Measurements from ENCODE around the gene FOXP1. TPM values are rescaled to one million over a fixed set of nuclear protein-coding genes. Genes with fewer than 3 reads are reported as not detected.

FOXP1 gene
- total and polyA plus RNA-seq, 9 of the 15 experiments (the other 6 are each of a cell fraction or from before 2014, with no cell fraction given): 7.7 to 34.5 (median 13.7) TPM

GRCh38 chr3:71139496-71139895, 444.0 kb downstream of the FOXP1 start (continued):
- TF ChIP-seq MGA (IDR thresholded peaks at IDR 0.05): no peak
- TF ChIP-seq MCM3 (IDR thresholded peaks at IDR 0.05): no peak
- TF ChIP-seq ZNF717 (CRISPR knock-in tag; IDR thresholded peaks at IDR 0.05): no peak
- TF ChIP-seq, protein P1, sequence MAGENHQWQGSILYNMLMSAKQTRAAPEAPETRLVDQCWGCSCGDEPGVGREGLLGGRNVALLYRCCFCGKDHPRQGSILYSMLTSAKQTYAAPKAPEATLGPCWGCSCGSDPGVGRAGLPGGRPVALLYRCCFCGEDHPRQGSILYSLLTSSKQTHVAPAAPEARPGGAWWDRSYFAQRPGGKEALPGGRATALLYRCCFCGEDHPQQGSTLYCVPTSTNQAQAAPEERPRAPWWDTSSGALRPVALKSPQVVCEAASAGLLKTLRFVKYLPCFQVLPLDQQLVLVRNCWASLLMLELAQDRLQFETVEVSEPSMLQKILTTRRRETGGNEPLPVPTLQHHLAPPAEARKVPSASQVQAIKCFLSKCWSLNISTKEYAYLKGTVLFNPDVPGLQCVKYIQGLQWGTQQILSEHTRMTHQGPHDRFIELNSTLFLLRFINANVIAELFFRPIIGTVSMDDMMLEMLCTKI (IDR thresholded peaks at IDR 0.05; ENCODE audit: partially characterized antibody): no peak
- TF ChIP-seq, protein P2, sequence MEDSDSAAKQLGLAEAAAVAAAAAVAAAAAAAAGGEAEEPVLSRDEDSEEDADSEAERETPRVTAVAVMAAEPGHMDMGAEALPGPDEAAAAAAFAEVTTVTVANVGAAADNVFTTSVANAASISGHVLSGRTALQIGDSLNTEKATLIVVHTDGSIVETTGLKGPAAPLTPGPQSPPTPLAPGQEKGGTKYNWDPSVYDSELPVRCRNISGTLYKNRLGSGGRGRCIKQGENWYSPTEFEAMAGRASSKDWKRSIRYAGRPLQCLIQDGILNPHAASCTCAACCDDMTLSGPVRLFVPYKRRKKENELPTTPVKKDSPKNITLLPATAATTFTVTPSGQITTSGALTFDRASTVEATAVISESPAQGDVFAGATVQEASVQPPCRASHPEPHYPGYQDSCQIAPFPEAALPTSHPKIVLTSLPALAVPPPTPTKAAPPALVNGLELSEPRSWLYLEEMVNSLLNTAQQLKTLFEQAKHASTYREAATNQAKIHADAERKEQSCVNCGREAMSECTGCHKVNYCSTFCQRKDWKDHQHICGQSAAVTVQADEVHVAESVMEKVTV (CRISPR knock-in tag; IDR thresholded peaks at IDR 0.05): no peak
- no peak for TF ChIP-seq ZNF263 (CRISPR knock-in tag; IDR thresholded peaks at IDR 0.05; ENCODE audit: borderline replicate concordance)
- TF ChIP-seq, protein P3, sequence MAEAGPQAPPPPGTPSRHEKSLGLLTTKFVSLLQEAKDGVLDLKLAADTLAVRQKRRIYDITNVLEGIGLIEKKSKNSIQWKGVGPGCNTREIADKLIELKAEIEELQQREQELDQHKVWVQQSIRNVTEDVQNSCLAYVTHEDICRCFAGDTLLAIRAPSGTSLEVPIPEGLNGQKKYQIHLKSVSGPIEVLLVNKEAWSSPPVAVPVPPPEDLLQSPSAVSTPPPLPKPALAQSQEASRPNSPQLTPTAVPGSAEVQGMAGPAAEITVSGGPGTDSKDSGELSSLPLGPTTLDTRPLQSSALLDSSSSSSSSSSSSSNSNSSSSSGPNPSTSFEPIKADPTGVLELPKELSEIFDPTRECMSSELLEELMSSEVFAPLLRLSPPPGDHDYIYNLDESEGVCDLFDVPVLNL (CRISPR knock-in tag; IDR thresholded peaks at IDR 0.05; ENCODE audit: low read depth): no peak
- no peak for TF ChIP-seq ETS2 (tag; IDR thresholded peaks at IDR 0.05; ENCODE audit: borderline replicate concordance, poor library complexity, severe bottlenecking)
- no peak for TF ChIP-seq ZNF764 (CRISPR knock-in tag; IDR thresholded peaks at IDR 0.05; ENCODE audit: low read depth)
- TF ChIP-seq SMARCA4 (IDR thresholded peaks at IDR 0.05): no peak
